ENCODE measurements around the gene SLC8A1. TPM values are rescaled to one million over a fixed set of nuclear protein-coding genes. Genes with fewer than 3 reads are reported as not detected.

The SLC8A1 gene
- total RNA-seq, 1 experiment from 2014 or later: 1.6 TPM

GRCh38 chr2:40477361-40477760, 25.5 kb upstream of the SLC8A1 start:
- intact Hi-C loops (cut with micrococcal nuclease): no loop called here
- no peaks in the 10 kb centered on the region for H3K36me3 Mint-ChIP-seq (ENCODE audit: insufficient read depth, unreplicated experiment)
- H3K27ac Mint-ChIP-seq (ENCODE audit: low read depth, unreplicated experiment): no peak overlapping the region
- no peaks in the 10 kb centered on the region for H3K4me1 Mint-ChIP-seq (ENCODE audit: insufficient read depth, unreplicated experiment)
- no peak for DNase-seq (ENCODE audit: unreplicated experiment)
- POLR2A ChIA-PET: no interaction called here
- H3K4me3 Mint-ChIP-seq (ENCODE audit: unreplicated experiment): no peak overlapping the region
- TF ChIP-seq CTCF (IDR thresholded peaks at IDR 0.05; ENCODE audit: unreplicated experiment): no peak
- no peaks in the 10 kb centered on the region for H3K9me3 Mint-ChIP-seq (ENCODE audit: unreplicated experiment)
- CTCF ChIA-PET: interaction anchor here (2.8 kb wide), 1 partner anchor 11 kb away, joined by 14 read pairs; no protein-coding TSS in a partner anchor
- no TSS peak for BruUV-seq (replicated peaks)
- H3K27me3 Mint-ChIP-seq (ENCODE audit: insufficient read depth, unreplicated experiment): no peaks in the 10 kb centered on the region

GRCh38 chr2:40476436-40476835, 24.5 kb upstream of the SLC8A1 start:
- DNase-seq (ENCODE audit: unreplicated experiment): no peak
- Mint-ChIP-seq H3K27ac (ENCODE audit: low read depth, unreplicated experiment) (no peak overlapping the region), H3K4me3 (ENCODE audit: unreplicated experiment) (no peak overlapping the region), H3K36me3 (ENCODE audit: insufficient read depth, unreplicated experiment) (no peaks in the 10 kb centered on the region), H3K4me1 (ENCODE audit: insufficient read depth, unreplicated experiment) (no peaks in the 10 kb centered on the region), H3K9me3 (ENCODE audit: unreplicated experiment) (no peaks in the 10 kb centered on the region), H3K27me3 (ENCODE audit: insufficient read depth, unreplicated experiment) (no peaks in the 10 kb centered on the region)
- intact Hi-C loops (cut with micrococcal nuclease): no loop called here
- no peak for TF ChIP-seq CTCF (IDR thresholded peaks at IDR 0.05; ENCODE audit: unreplicated experiment)
- POLR2A ChIA-PET: no interaction called here
- BruUV-seq (replicated peaks): no TSS peak
- CTCF ChIA-PET: interaction anchor here (0.9 kb wide), 1 partner anchor 11 kb away, joined by 3 read pairs; no protein-coding TSS in a partner anchor

GRCh38 chr2:40474306-40474705, 22.4 kb upstream of the SLC8A1 start:
- no peak for DNase-seq (ENCODE audit: unreplicated experiment)
- CTCF ChIA-PET: no interaction called here
- no peak overlapping the region for H3K27ac Mint-ChIP-seq (ENCODE audit: low read depth, unreplicated experiment)
- TF ChIP-seq CTCF (IDR thresholded peaks at IDR 0.05; ENCODE audit: unreplicated experiment): no peak
- H3K36me3 Mint-ChIP-seq (ENCODE audit: insufficient read depth, unreplicated experiment): no peaks in the 10 kb centered on the region
- POLR2A ChIA-PET: no interaction called here
- BruUV-seq (replicated peaks): no TSS peak
- no peaks in the 10 kb centered on the region for H3K9me3 Mint-ChIP-seq (ENCODE audit: unreplicated experiment)
- intact Hi-C loops (cut with micrococcal nuclease): no loop called here
- H3K27me3 Mint-ChIP-seq (ENCODE audit: insufficient read depth, unreplicated experiment): no peaks in the 10 kb centered on the region
- no peaks in the 10 kb centered on the region for H3K4me1 Mint-ChIP-seq (ENCODE audit: insufficient read depth, unreplicated experiment)
- no peak overlapping the region for H3K4me3 Mint-ChIP-seq (ENCODE audit: unreplicated experiment)

GRCh38 chr2:40471866-40472265, 20.0 kb upstream of the SLC8A1 start:
- no peaks in the 10 kb centered on the region for H3K36me3 Mint-ChIP-seq (ENCODE audit: insufficient read depth, unreplicated experiment)
- no peak for DNase-seq (ENCODE audit: unreplicated experiment)
- no peaks in the 10 kb centered on the region for H3K27me3 Mint-ChIP-seq (ENCODE audit: insufficient read depth, unreplicated experiment)
- H3K4me3 Mint-ChIP-seq (ENCODE audit: unreplicated experiment): no peak overlapping the region
- intact Hi-C loops (cut with micrococcal nuclease): no loop called here
- no TSS peak for BruUV-seq (replicated peaks)
- ChIA-PET CTCF (interaction anchor here (0.6 to 1.0 kb wide), 2 partner anchors 10 to 28 kb away, joined by 3 read pairs; no protein-coding TSS in a partner anchor), POLR2A (no interaction called here)
- no peaks in the 10 kb centered on the region for H3K4me1 Mint-ChIP-seq (ENCODE audit: insufficient read depth, unreplicated experiment)
- no peak for TF ChIP-seq CTCF (IDR thresholded peaks at IDR 0.05; ENCODE audit: unreplicated experiment)
- H3K27ac Mint-ChIP-seq (ENCODE audit: low read depth, unreplicated experiment): no peak overlapping the region
- H3K9me3 Mint-ChIP-seq (ENCODE audit: unreplicated experiment): no peaks in the 10 kb centered on the region
